ENCODE results near the gene COMMD2.

COMMD2 gene

DNA sequence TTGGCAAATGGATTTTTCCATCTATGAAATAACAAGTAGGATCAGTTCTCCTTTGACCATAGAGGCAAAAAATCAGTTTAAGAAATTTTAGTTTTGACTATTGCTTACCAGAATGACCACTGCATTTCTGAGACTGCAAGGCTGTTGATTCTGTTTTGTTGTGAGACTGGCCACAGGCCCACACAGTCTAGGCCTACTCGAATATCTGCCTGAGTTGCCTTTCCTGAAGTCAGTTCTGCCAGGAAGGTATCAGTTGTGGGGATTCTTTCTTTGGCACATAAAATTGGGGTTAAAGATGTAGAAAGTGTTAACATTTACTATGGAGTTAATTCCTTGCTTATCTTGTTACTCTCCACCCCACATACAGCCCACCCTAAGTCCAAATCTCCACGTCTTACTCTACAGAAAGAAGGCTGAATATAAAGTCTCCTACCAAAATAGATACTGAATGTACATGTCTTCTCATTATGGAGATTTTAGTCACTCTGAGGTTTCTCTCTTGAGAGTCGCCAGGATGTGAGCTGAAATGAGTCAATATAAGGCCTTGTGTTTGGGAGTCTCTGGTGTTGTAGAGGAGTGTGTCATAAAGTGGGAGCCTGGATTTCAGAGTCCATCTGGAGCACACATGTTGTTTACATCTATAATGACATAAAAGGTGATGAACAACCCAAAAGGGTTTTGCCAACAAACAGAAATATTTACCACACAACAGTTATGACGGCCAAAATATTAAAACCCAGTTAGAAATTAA, 49.4 kb downstream of the COMMD2 start:
- DNase-seq (ENCODE audit: low read depth) = peak; percentile 66

DNA sequence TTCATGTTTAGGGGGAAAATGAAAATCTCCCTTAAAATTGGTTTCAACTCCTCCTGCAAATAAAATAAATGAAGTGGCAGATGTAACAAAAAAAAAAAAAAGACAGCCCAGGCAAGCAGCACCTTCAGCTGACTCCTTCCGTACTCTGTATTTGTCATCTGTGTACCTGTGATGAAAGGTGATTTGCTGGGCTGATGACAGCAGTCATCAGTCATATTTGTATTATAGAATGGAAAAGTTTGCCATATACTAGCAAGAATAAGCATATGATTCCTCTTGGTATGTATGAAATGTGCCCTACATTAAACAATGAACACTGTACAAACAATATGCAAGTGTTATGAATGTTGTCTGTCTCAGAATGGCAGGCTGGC, 50.3 kb downstream of the COMMD2 start:
- no peak for DNase-seq (ENCODE audit: low read depth)

DNA sequence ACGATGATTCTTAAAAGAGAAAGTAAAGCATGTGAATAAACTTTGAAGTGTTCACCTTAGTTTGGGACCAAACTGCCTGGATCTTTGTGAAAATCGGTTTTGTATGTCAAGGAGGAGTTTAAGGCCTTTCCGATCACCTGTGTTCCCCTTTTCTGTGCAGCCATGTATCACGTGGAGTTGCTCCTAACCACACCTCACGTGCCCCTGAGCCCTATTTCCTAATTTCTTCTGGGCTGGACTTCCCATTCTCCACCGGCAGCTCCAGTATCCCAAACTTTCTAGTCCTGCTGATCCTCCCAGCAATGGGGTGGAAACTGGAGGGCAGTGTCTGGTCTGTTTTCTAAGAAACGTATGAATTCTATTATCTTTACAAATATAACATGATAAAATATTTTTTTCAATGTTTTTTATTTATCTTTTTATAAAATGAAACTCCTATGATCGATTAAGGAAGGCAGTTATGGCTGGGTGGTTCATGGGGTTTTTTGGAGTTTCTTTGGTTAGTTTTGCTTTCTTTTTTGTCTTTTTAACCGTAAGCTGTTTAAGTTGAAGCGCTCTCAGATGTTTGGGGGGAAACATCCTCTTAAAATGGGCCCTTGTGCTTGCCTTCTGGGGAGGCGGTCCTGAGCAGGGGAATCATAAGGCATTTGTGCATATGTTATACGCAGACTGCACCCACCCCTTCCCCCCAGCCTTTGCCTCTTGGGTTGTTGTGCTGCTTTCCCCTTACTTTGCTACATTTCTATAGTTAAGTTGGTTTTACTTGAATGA, 50.9 kb downstream of the COMMD2 start:
- no peak for DNase-seq (ENCODE audit: low read depth)

All from fibroblast of the conjunctiva (primary cell).